ENCODE results near the gene NR2E3.

Gene NR2E3

DNA sequence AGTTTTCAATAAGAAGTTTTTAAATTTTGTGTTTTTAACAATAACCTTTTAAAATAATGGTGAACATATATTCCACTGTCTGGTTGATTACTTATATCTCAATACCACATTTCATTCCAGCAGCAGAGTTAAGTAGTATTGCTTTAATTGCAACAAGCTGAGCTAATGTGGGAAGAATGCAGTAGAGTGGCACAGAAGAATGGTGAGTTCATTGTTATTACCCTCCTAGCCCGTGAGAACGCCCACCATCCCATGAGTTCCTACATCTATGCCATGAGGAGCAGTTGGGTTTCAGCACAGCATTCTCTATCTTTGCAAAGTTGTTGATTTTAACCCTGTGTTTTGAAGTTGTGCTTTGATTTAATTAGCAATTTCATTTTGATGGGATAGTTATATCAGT lies 17.8 kb upstream of the NR2E3 start:
- no peak for DNase-seq

DNA sequence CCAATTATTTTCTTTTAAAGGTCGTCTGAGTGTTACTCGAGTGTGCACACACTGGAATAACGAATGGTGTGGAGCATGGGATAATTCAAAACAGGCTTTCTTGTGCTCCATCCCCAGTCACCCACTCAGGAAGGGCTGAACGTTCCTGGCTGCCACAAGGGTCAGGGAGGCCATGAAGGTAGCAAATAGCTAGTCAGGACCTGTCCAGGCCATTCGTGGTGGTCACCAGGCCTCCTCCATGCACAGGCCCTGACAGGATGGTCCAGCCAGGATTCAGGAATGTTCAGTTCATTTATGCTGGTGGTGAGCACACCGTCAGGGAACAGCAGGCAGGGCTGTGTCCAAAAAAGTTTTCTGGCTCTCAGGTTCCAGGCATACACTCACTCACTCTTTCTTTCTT lies 11.7 kb upstream of the NR2E3 start:
- DNase-seq: no peak

DNA sequence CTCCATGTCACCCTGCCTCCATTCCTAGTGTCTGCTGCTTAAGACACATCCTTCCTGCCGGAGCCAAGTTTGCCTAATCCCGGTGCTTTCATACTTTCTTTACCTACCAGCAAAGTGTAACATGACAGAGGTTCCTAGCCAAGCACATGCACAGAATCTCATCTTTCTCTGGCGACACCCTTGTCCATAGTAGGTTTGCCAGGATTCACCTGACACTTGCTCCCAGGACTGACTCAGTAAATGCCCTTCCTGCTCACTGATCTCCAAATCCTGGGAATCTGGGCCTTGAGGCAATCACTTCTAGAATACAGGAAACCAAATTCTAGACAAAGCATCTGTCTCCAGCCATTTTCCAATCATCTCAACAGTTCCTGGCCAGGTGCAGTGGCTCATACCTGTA lies 10.2 kb upstream of the NR2E3 start:
- no peak for DNase-seq

DNA sequence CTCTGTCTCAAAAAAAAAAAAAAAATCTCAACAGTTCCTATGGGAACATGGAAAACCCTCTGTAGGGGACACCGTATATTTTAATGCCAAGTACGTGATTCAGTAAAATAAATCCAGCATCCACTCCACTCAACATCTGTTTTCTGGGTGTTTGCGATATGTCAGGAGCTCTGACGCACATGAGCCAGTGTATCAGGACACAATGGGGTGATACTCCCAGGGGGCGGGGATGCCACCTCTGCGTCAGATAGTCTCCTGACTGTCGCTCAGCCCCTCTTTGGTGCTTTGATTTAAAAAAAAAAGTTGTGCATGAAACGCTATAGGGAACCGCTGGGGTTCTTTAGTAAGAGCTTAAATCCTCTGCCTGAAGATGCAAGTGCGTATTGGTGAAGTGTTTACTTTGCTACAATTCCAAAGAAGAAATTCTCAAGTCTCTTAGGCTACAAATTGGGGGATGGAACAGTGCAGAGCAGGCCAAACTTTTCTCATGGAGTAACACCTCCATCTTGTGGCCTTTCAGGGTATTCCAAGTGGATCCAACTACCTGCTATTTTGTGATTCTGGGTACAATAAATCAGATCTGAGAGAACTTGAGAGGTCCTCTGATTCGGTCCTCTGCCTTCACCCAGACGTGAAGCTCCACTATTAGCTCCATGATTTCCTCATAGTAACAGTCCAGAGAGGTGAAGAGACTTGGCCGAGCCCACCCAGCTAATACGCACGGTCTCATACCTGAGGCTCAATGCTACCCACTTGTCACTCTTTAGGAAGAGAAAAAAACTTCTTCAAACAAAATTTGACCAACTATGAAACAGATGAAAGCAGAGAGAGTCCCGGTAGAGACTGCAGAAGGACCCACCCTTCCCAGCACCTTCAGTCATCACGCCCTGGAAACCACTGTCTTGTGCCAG lies 9.3 kb upstream of the NR2E3 start:
- peak; percentile 59 for DNase-seq

DNA sequence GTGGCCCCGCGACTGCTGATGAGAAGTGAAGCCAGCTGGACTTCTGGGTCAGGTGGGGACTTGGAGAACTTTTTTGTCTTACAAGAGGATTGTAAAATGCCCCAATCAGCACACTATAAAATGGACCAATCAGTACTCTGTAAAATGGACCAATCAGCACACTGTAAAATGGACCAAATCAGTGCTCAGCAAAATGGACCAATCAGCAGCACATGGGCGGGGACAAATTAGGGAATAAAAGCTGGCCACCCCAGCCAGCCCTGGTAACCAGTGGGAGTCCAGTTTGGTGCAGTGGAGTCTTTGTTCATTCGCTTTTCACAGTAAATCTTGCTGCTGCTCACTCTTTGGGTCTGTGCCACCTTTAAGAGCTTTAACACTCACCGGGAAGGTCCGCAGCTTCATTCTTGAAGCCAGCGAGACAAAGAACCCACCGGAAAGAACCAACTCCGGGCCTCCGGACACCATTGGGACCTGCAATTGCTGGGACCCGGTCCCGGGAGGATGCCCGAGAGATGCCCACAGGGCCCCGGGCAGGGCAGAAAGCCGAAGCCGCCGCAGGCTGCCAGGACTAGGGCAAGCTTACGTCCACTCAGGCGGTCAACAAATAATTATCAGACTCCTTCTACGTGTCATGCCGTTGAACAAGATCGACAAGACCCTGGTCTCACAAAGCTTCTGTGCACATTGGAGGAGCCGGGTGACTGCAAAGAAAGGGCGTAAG lies 8.3 kb upstream of the NR2E3 start:
- DNase-seq: no peak

DNA sequence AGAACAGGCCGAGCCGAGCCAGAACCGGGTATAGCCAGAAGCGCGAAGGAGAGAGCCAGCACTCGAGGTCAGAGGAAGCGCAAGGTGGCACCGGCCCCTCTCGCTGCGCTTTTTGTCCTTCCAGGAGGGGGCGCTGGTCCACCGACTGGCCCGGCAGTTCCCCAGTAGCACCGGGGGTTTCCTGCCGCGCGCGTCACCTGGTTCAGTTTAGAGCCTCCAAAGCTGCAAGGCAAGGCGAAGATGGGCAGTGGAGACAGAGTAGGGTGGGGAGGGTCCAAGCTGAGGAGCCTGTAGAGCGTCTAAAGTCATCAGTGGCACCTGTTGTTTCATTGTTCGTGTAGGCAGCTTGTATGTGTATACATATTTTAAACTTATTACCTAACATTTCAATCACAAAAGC lies 7.6 kb upstream of the NR2E3 start:
- peak; percentile 20 for DNase-seq

DNA sequence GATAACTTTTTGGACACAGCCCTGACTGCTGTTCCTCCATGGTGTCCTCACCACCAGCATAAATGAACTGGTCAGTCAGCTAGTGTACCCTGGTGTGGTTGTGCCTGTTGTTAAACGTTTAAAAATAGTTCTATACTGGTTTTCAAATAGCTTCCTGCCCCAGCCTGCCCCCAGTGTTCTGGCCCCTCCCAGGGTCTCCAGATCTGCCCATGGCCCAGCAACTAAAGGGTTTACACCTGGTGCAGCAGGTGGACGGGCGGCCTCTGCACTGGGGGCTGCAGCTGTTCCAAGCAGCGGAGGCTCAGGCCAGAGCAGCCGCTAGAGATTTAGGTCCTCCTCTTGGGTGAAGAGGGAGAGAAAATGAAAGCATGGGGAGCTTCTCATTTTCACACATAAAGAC lies 6.1 kb upstream of the NR2E3 start:
- DNase-seq: no peak

DNA sequence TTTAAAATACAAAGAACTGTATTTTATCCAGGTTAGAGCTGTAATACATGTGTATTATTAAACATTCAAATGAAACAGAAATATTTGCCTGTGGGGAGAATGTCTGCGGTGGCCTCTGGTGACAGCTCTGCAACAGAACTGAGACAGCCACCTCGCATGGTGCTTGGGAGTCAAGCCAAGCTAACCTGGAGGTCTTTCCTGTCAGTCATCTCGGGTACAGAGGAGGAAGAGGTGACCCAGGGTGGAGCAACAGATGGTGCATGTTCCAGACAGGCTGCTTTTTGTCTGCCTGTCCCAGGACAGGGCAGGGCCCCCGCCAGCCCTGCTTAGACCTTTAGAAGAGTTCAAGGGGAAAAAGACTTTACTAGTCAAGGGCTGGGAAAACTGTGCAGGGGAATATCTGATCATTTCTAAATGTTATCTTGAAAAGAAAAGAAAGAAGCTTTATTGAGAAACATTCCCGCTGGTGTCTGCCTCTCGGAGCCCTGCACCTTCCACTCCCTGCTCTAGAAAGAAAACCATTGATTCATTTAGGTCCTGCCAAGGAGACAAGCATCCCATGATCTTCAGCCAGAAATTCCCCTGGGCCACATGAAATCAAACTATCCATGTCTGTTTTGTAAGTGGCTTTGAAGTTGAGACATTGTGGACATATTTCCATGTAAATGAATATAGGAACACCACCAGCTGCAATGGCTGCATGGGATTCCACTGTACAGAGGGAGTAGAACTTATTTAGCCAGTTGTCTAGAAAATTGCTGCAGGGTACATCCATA lies 5.5 kb upstream of the NR2E3 start:
- no peak for DNase-seq

DNA sequence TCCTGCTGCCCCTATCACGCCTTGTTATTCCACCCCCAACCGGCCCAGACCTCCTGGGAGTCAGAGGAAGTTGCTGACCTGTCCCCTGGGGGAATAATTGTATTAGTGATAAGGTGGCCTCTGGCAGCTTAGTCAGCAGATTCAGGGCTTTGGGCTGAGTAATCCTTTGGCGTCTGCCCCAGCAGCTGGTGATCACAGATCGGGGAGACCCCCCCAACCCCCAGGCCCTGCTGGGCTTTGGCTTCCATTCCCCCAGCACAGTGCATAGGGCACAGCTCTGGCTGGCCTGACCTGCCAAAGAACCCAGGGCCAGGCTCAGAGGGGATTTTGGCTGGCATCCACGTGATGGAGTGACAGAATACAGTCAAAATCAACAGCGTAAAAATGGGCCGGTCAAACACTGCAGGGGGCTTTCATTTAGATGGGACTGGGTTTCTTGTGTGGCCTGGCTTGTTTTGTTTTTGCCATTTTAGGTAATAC lies 3.9 kb upstream of the NR2E3 start:
- DNase-seq: no peak

DNA sequence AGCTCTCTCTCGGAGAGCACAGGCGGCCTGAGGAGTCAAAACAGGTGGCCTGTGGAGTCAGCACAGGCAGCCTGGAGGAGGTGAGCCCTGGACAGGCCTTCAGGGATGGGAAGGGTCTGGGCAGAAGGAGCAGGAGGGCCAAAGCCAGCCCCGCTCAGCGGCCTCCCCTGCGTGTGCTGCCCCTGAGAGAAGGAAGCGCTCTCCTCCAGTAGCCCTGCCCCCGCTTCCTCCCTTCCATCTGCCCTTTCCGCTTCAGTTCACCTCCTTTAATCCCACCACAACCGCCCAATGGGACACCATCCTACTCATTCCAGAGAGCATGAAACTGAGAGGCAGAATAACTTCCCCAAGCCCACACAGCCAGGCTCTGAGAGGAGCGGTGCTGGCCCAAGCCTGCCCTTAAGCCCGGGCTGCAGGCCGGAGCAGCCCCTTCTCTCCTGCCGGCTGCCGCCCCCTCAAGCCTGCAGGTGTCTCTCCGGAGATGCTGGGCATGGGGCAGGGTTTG lies 3.2 kb upstream of the NR2E3 start:
- no peak for DNase-seq

DNA sequence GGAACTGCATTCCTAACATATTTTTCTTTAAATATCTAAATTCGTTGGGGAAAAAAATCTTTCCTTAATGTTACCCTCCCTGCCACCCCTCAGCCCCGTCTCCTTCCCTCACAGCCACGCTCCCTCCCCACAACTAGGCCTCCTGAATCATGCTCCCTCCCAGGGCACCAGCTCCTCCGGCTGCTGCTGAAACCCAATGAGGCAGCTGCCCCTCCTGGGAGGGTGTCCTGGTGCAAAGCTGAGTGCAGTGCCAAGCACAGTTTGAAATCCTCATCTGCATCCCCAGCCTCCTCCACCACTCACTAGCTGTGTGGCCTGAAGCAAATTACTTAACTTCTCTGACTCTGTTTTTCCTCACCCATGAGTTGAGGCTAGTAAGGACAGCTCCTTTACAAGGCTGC lies 2.7 kb upstream of the NR2E3 start:
- no peak for DNase-seq

DNA sequence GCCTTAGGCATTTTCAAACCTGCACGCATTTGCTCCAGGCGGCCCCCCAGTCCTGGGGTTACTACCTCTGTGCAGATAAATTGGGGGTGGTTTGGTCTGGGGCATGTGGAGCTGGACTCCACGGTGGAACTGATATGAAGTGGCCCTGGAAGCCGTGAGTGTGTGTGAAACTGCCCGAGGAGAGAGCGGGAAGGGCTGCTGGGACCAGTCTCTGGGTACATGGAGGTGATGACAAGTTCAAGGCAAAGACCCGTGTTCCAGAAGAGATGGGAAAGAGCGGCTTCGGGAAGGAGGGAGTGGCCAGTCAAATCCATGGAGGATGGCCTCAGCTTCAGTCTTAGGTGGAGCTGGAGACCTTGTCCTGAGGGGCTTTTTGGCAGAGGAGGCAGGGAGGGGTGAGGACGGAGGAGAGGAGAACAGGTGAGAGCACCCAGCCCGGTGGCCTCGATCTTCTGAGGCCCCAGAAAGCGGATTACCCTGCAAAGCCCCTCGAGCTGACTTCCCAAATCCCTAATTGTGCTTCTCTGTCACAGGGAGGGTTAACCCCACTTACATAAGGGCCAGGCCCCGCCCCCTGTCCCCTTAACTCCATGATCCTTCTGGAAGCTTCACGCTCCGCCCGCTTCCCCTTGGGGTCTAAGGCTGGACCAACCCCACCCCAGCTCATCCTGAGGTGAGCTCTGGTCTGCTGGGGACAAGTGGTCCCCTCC lies 1.9 kb upstream of the NR2E3 start:
- no peak for DNase-seq

DNA sequence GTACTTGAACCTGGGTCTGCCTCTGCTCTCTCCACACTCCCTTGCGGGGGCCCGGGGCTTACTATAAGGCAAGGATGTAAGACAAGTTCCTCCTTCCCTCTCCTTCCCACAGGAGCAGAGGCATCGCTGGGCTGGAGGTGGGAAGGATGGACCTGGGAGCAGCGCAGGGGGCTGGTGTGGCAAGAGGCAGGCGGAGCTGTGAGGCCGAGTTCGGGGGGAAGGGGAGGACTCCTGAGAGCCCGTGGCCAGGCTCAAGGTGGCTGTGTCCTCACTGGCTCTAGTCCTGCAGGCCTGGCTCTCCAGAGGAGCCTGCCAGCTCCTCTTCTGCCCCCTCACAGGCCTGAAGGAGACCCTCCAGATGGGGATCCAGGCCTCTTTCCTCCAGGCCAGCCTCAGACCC lies 1.0 kb upstream of the NR2E3 start:
- DNase-seq: no peak

DNA sequence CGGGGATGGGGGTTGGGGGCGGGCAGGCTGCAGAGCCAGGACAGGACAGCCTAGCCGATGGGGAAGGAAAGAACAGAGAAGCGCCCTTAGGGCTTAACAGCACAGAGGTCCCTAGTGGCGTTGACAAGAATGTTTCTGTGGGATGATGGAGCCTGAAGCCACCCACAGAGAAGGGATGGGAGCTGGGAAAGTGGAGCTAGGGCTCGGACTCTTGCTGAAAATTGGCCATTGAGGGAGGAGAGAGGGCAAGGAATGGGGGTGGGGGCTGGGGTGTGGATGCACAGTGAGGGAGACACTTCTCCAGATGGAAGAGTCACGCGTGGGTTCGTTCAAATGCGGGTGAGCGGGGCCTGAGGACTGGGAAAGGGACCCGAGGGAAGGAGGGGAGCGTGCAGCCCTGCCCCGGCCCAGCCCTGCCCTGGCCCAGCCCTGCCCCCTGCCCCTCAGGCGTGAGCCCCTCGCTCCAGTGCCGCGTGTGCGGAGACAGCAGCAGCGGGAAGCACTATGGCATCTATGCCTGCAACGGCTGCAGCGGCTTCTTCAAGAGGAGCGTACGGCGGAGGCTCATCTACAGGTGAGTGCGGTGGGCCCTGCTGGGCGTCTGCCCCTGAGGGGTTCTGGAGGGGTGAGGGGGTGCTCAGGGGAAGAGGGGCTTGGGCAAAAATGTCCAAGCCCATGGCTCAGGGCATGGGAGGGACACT lies 832 bp downstream of the NR2E3 start:
- DNase-seq: no peak

DNA sequence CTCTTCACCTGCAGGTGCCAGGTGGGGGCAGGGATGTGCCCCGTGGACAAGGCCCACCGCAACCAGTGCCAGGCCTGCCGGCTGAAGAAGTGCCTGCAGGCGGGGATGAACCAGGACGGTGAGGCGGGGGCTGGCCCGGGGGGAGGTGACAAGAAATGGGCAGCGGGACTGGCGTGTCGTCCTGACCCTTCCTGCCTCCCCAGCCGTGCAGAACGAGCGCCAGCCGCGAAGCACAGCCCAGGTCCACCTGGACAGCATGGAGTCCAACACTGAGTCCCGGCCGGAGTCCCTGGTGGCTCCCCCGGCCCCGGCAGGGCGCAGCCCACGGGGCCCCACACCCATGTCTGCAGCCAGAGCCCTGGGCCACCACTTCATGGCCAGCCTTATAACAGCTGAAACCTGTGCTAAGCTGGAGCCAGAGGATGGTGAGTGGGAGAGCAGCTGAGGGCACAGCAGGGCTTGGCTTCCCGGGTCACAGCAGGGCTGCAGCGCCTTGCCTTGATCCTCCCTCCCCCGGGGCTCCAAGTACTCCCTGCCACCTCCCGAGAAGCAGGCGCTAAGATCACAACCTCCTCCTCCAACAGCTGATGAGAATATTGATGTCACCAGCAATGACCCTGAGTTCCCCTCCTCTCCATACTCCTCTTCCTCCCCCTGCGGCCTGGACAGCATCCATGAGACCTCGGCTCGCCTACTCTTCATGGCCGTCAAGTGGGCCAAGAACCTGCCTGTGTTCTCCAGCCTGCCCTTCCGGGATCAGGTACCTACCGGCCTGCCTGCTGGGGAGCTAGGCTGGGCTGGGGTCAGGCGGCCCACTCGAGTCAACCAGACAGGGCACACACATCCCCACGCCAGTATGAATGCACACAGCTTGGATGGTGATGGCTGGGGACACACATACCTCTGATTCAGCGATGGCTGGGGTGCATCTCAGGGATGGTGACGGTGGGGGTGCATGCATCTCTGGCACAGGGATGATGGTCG lies 1.7 kb downstream of the NR2E3 start:
- DNase-seq: no peak

DNA sequence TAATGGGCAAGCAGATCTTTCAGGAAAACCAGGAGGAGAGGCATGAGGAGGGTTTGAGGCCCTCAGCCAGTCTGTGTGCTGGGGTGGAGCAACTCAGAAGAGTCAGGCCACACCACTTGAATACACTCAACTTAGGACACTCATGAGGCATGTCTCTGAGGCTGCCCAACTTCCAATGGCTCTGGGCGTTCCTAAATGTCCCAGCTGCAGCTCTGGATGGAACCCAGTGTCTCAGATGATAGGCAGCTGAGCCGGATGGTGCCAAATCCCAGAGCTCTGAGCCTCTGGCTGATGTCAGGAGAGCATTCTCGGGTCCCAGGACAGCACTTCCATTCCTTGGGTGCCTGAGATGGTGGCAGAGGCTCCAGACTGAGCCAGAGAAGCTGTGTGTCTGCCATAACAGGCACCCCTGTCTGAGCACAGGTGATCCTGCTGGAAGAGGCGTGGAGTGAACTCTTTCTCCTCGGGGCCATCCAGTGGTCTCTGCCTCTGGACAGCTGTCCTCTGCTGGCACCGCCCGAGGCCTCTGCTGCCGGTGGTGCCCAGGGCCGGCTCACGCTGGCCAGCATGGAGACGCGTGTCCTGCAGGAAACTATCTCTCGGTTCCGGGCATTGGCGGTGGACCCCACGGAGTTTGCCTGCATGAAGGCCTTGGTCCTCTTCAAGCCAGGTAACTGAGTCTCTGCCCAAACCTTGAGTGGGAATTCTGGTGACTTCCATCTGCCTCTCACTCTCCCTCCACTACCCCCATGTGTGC lies 2.8 kb downstream of the NR2E3 start:
- DNase-seq: no peak

DNA sequence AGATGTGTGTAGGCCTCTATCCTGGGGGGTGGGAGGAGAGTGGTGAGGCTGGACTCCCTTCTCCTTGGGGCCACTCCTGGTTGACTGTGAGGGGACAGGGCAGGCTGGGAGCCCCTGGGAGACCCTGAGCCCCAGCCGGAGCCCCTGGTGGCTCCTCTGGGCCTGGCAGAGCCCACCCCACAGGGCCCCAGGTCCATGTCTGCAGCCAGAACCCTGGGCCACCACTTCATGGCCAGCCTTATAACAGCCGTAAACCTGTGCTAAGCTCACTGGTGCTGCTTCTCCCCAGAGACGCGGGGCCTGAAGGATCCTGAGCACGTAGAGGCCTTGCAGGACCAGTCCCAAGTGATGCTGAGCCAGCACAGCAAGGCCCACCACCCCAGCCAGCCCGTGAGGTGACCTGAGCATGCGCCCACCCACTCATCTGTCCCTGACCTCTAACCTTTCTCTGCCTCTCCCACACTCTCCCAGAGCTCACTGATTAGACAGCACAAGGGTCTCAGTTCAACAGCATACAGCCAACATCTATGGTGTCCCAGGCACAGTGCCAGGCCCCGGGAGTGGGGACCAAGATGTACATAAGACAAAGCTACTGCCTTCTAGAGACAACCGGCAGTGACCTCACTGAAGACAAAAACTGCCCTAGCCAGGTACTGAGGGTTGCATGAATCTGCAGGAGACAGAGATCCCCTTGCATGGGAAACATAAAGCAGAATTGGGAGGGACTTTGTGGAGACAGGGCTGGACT lies 3.5 kb downstream of the NR2E3 start:
- no peak for DNase-seq

DNA sequence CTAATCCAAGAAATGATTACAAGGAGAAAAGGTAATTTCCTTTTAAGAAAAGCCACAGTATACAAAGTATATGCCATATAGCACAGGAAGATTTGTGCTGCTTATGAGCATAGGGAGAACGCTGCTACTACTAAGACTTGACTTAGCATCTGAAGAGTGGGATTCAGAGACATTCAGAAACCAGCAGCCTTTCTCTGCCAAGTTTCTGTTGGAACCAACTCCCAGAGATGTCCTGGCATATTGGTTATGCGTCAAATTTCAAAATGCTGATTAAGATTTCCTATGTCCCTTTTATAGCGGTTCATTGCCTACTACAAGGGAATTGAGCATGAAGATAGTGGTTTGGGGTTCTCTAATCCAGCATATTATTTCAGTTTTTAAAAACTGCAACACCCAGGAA lies 4.9 kb downstream of the NR2E3 start:
- DNase-seq: no peak

DNA sequence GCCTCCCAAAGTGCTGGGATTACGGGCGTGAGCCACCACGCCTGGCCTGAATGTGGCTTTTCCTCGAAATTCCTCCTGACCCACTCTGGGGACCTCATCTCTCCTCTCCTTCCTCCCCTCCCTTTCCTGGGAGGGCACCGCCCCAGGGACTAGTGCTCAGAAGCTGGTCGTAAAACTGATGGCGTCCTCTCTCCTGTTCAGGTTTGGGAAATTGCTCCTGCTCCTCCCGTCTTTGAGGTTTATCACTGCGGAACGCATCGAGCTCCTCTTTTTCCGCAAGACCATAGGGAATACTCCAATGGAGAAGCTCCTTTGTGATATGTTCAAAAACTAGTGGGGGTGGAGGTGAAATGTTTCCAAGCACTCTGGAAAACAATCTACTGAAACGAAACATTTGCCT lies 7.0 kb downstream of the NR2E3 start:
- no peak for DNase-seq

Measured in hematopoietic multipotent progenitor cell treated with erythropoietin and hydrocortisone succinate and interleukin-3 and kit ligand, for 8 days (in vitro differentiated cells).